ENCODE results near the gene OR5K1.

The OR5K1 gene

DNA sequence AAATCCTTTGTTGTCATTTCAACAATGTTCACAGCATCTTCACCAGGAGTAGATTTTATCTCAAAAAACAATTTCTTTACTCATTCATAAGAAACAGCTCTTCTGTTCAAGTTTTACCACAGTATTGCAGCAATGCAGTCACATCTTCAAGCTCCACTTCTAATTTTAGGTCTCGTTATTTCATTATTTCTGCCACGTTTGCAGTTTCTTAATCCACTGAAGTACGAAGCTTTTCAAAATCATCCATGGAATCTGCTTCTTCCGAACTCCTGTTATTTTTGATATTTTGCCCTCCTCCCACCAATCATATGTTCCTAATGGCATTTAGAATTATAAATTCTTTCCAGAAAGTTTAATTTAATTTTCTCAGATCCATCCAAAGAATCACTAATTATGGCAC lies 12.6 kb upstream of the OR5K1 start:
- no peak overlapping the region for H3K4me3 ChIP-seq (replicated peaks; ENCODE audit: low read depth, low read length)
- TF ChIP-seq, protein P1, sequence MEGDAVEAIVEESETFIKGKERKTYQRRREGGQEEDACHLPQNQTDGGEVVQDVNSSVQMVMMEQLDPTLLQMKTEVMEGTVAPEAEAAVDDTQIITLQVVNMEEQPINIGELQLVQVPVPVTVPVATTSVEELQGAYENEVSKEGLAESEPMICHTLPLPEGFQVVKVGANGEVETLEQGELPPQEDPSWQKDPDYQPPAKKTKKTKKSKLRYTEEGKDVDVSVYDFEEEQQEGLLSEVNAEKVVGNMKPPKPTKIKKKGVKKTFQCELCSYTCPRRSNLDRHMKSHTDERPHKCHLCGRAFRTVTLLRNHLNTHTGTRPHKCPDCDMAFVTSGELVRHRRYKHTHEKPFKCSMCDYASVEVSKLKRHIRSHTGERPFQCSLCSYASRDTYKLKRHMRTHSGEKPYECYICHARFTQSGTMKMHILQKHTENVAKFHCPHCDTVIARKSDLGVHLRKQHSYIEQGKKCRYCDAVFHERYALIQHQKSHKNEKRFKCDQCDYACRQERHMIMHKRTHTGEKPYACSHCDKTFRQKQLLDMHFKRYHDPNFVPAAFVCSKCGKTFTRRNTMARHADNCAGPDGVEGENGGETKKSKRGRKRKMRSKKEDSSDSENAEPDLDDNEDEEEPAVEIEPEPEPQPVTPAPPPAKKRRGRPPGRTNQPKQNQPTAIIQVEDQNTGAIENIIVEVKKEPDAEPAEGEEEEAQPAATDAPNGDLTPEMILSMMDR (IDR thresholded peaks at IDR 0.05; ENCODE audit: low read depth, low read length, missing control alignments), result no peak
- DNase-seq (ENCODE audit: extremely low read depth, low read depth), result no peak

DNA sequence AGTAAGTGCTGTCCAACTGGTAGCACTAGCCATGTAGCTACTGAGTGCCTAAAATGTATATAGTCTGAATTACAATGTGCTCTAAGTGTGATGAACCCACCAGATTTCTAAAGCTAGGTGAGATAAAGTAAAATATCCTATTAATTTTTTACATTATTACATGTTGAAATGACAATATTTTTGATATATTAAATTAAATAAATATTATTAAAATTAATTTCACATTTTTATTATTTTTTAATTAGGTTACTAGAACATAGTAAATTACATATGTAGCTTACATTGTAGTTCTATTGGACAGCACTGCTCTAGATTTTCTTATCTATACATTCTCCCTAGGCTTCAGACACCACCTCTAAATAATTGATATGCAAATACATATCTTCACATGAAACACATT lies 9.2 kb upstream of the OR5K1 start:
- DNase-seq (ENCODE audit: extremely low read depth, low read depth), result no peak
- H3K4me3 ChIP-seq (replicated peaks; ENCODE audit: low read depth, low read length), result no peak overlapping the region
- TF ChIP-seq, protein P1 (IDR thresholded peaks at IDR 0.05; ENCODE audit: low read depth, low read length, missing control alignments), result no peak

DNA sequence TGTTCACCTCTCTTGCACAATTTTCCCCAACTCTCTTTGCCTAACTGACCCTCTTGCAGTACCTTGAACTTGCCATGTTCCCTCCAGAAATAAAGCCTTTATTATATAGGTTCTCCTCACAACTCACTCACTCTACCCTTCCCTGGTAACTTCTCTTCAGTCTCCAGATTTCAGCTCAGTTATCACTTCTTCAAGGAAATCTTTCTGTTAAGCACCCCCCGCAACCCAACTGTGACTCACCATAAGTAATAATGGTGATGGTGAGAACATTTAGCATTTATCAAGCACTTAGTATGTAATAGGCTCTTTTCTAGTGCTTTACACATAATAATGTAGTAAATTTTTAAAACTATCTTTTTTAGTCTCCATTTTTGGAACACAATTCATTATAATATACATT lies 8.1 kb upstream of the OR5K1 start:
- H3K4me3 ChIP-seq (replicated peaks; ENCODE audit: low read depth, low read length), result no peak overlapping the region
- no peak for DNase-seq (ENCODE audit: extremely low read depth, low read depth)

DNA sequence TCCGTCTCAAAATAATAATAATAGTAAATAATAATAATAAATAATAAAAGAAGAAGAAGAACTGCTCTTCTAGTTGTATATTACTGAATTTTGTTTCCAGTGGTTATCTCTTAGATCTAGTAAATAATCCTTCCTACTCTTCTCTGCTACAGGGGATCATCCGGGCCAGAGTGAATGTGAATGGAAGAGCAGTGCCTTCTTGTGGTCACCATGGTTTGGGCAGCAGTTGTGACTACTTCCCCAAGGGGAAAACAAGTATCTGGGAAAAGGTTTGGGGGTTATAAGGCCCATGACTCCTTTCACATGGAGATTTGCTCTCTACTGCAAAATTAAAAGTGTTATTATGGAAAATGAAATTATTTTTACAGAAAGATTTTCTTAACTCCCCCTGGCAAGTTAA lies 5.5 kb upstream of the OR5K1 start:
- DNase-seq (ENCODE audit: extremely low read depth, low read depth), result no peak
- TF ChIP-seq, protein P1 (IDR thresholded peaks at IDR 0.05; ENCODE audit: low read depth, low read length, missing control alignments), result no peak
- H3K4me3 ChIP-seq (replicated peaks; ENCODE audit: low read depth, low read length), result no peak overlapping the region

More for the DNA sequence above, 8.1 kb upstream of the OR5K1 start:
- TF ChIP-seq, protein P1 (IDR thresholded peaks at IDR 0.05; ENCODE audit: low read depth, low read length, missing control alignments), result no peak

DNA sequence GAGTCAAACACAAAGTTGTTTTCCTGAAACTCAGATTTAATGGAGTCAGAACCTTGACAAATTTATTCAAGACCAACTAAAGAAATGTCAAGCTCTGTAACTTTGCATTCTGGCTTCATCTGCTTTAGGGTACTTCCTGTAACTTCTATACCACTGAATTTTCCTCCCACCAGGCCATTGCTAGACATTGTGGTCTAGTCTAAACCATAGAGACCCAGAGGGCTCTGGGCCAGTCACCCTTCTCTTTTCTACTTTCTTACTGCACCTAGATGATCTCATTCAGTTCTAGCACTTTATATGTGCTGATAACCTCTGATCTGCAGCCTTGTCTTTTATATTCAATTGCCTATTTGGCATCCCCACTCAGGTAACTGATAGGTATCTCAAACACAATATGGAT lies 2.8 kb upstream of the OR5K1 start:
- TF ChIP-seq, protein P1 (IDR thresholded peaks at IDR 0.05; ENCODE audit: low read depth, low read length, missing control alignments), result no peak

DNA sequence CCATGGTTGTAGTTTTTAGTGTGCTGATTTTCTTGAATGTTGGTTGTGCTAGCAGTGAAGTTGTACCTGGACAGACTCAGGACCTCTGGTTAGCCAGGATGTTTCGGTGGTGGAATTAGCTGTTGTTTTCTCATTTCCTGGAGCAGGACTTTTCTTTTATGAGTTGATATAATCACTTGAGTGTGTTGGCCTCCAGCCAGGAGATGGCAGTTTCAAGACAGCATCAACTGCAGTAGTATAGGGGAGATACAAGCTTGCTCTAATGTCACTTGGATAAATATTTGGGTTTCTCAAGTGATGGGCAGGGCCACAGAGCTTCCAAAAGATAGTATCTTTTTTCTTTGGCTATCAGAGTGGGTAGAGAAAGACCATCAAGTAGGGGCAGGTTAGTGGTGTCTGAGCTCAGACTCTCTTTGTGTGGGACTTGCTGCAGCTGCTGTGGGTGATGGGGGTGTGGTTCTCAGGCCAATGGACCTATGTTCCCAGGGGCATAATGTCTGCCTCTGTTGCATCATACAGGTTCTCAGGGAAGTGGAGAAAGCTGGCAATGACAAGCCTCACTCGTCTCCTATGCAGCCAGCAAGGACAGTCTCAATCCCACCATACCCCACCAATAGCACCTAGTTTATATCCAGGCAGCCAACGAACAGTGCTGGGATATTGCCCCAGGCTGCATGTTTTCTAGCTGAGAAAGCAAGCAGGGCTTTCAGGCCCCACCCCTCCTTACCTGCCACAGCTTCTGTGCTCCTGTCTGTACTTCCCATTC lies 19.9 kb downstream of the OR5K1 start:
- no peak for DNase-seq (ENCODE audit: extremely low read depth, low read depth)
- TF ChIP-seq, protein P1 (IDR thresholded peaks at IDR 0.05; ENCODE audit: low read depth, low read length, missing control alignments), result no peak
- no peak overlapping the region for H3K4me3 ChIP-seq (replicated peaks; ENCODE audit: low read depth, low read length)

More for the DNA sequence above, 2.8 kb upstream of the OR5K1 start:
- H3K4me3 ChIP-seq (replicated peaks; ENCODE audit: low read depth, low read length), result no peak overlapping the region
- no peak for DNase-seq (ENCODE audit: extremely low read depth, low read depth)

DNA sequence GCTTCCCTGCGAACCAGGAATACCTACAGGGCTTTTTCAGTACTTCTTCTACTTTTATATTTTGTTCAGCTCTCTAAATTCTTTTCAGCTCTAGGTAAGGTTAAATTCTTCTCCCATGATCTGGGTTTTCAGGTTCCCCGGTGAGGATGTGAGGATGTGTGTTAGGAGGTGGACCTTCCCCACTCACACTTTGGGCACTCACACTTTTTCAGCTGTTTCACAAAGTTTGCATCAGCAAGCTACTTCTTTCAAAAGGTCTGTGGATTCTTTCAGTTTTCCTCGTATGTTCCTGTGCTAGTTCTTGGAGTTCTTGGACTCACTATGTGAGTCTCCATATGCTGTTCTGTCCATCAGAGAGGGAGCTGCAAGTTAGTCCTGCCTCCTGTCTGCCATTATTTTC lies 20.6 kb downstream of the OR5K1 start:
- no peak overlapping the region for H3K4me3 ChIP-seq (replicated peaks; ENCODE audit: low read depth, low read length)
- TF ChIP-seq, protein P1 (IDR thresholded peaks at IDR 0.05; ENCODE audit: low read depth, low read length, missing control alignments), result no peak
- no peak for DNase-seq (ENCODE audit: extremely low read depth, low read depth)
